GM12891 (cell line): ENCODE results near the gene DOCK10.

Source experiments
- POLR2A ChIP-seq: IDR thresholded peaks from 2 replicates; pipeline ENCODE4 v1.6.1; 2011; ENCODE audit warnings: low read depth, low read length, control low read depth
- POLR2AphosphoS5 ChIP-seq: IDR thresholded peaks from 2 replicates; pipeline ENCODE4 v1.6.1; 2011; ENCODE audit warnings: low read depth, low read length, control low read depth

- TF ChIP-seq POLR2A (no peak), POLR2AphosphoS5 (no peak)
Measured at GRCh38 chr2:224757934-224758548, 284.2 kb downstream of the DOCK10 start.
